ENCODE data around the gene MPPED1.

MPPED1 gene

GRCh38 chr22:43504068-43504467 lies 92.3 kb downstream of the MPPED1 start:
- DNase-seq: no peak

GRCh38 chr22:43504666-43505261 lies 93.0 kb downstream of the MPPED1 start:
- no peak for DNase-seq

GRCh38 chr22:43505423-43505822 lies 93.6 kb downstream of the MPPED1 start:
- no peak for DNase-seq

GRCh38 chr22:43505896-43506295 lies 94.1 kb downstream of the MPPED1 start:
- no peak for DNase-seq

GRCh38 chr22:43506487-43506886 lies 94.7 kb downstream of the MPPED1 start:
- no peak for DNase-seq

- DNase-seq: no peak
Measured at GRCh38 chr22:43507235-43507634, 95.4 kb downstream of the MPPED1 start.

GRCh38 chr22:43508489-43508888 lies 96.7 kb downstream of the MPPED1 start:
- DNase-seq: no peak

- DNase-seq: no peak
Measured at GRCh38 chr22:43509337-43509736, 97.5 kb downstream of the MPPED1 start.

GRCh38 chr22:43510281-43511070 lies 98.7 kb downstream of the MPPED1 start:
- DNase-seq: no peak

- DNase-seq: no peak
Measured at GRCh38 chr22:43511276-43511910, 99.6 kb downstream of the MPPED1 start.

GRCh38 chr22:43512279-43512678 lies 100.5 kb downstream of the MPPED1 start:
- no peak for DNase-seq

GRCh38 chr22:43514476-43515157 lies 102.8 kb downstream of the MPPED1 start:
- no peak for DNase-seq

GRCh38 chr22:43515411-43515810 lies 103.6 kb downstream of the MPPED1 start:
- DNase-seq: no peak

- no peak for DNase-seq
Measured at GRCh38 chr22:43515902-43516301, 104.1 kb downstream of the MPPED1 start.

- DNase-seq: no peak
Measured at GRCh38 chr22:43516386-43516785, 104.6 kb downstream of the MPPED1 start.

- no peak for DNase-seq
Measured at GRCh38 chr22:43516996-43517635, 105.3 kb downstream of the MPPED1 start.

GRCh38 chr22:43520632-43521039 lies 108.8 kb downstream of the MPPED1 start:
- no peak for DNase-seq

- DNase-seq: no peak
Measured at GRCh38 chr22:43521716-43522115, 109.9 kb downstream of the MPPED1 start.

GRCh38 chr22:43526117-43526655 lies 114.4 kb downstream of the MPPED1 start:
- no peak for DNase-seq

GRCh38 chr22:43526946-43527345 lies 115.1 kb downstream of the MPPED1 start:
- no peak for DNase-seq

GRCh38 chr22:43528601-43529360 lies 117.0 kb downstream of the MPPED1 start:
- no peak for DNase-seq

GRCh38 chr22:43529461-43529860 lies 117.6 kb downstream of the MPPED1 start:
- no peak for DNase-seq

All from activated effector memory CD4-positive, alpha-beta T cell treated with Interleukin-2 at 50 U/mL for 16 hours (primary cell).